DOHH2 (cell line): Measurements from ENCODE around the gene JPH2.

Source experiments
- H3F3A ChIP-seq: fragments of 200-600 bp; sonication (generic), shearing (Covaris generic); 2 replicates; pipeline ENCODE4 v1.6.0; 2016; ENCODE audit warnings: antibody characterized with exemption, mild to moderate bottlenecking; ENCODE audit not compliant: control insufficient read depth, insufficient read depth
- H3K27ac ChIP-seq: fragments of 200-600 bp; sonication (generic); 2 replicates; pipeline ENCODE4 v1.5.1; 2014; ENCODE audit warnings: low read depth, mild to moderate bottlenecking, low read length, moderate library complexity
- H3K27me3 ChIP-seq: fragments of 200-600 bp; sonication (generic); 2 replicates; pipeline ENCODE4 v1.6.1; 2014; ENCODE audit warnings: mild to moderate bottlenecking, low read length, mixed read lengths; ENCODE audit not compliant: control insufficient read depth
- H3K36me3 ChIP-seq: fragments of 200-600 bp; sonication (generic); 2 replicates; pipeline ENCODE4 v1.6.1; 2014; ENCODE audit warnings: mild to moderate bottlenecking, low read length, moderate library complexity, mixed read lengths; ENCODE audit not compliant: control insufficient read depth
- H3K4me1 ChIP-seq: fragments of 200-600 bp; sonication (generic); 2 replicates; pipeline ENCODE4 v1.6.1; 2014; ENCODE audit warnings: mild to moderate bottlenecking, low read length, mixed read lengths; ENCODE audit not compliant: control insufficient read depth
- H3K4me2 ChIP-seq: fragments of 200-600 bp; sonication (generic); 2 replicates; pipeline ENCODE4 v1.6.0; 2014; ENCODE audit warnings: mild to moderate bottlenecking, low read length, moderate library complexity
- H3K4me3 ChIP-seq: fragments of 200-600 bp; sonication (generic); 2 replicates; pipeline ENCODE4 v1.5.1; 2014; ENCODE audit warnings: mild to moderate bottlenecking, low read length, mixed read lengths
- H3K79me2 ChIP-seq: fragments of 200-600 bp; sonication (generic); 2 replicates; pipeline ENCODE4 v1.6.1; 2014; ENCODE audit warnings: mild to moderate bottlenecking, low read length, mixed read lengths; ENCODE audit not compliant: control insufficient read depth
- H3K9me2 ChIP-seq: fragments of 200-600 bp; sonication (generic); replicated peaks from 2 replicates; pipeline ENCODE4 v1.6.1; 2014; ENCODE audit warnings: mild to moderate bottlenecking, low read length, mixed read lengths; ENCODE audit not compliant: control insufficient read depth
- H3K9me3 ChIP-seq: fragments of 200-600 bp; sonication (generic); 2 replicates; pipeline ENCODE4 v1.6.1; 2014; ENCODE audit warnings: antibody characterized with exemption, low read length, mixed read lengths; ENCODE audit not compliant: control insufficient read depth, insufficient read depth
- H4K20me1 ChIP-seq: fragments of 200-600 bp; sonication (generic); 2 replicates; pipeline ENCODE4 v1.6.0; 2014; ENCODE audit warnings: low read depth, mild to moderate bottlenecking, antibody characterized with exemption, low read length, moderate library complexity; ENCODE audit not compliant: control insufficient read depth, insufficient read depth
- EZH2phosphoT487 ChIP-seq: fragments of 200-600 bp; sonication (generic); IDR thresholded peaks from 2 replicates; pipeline ENCODE4 v1.6.1; 2017; ENCODE audit warnings: borderline replicate concordance, mild to moderate bottlenecking, antibody characterized with exemption, low read length, moderate library complexity, mixed read lengths
- TF ChIP-seq, protein P1 (sequence below): fragments of 200-600 bp; sonication (generic); IDR thresholded peaks from one replicate; pipeline ENCODE4 v1.5.1; 2014; ENCODE audit warnings: antibody characterized with exemption, mild to moderate bottlenecking, low read depth, low read length; ENCODE audit not compliant: poor library complexity, severe bottlenecking

The JPH2 gene

DNA sequence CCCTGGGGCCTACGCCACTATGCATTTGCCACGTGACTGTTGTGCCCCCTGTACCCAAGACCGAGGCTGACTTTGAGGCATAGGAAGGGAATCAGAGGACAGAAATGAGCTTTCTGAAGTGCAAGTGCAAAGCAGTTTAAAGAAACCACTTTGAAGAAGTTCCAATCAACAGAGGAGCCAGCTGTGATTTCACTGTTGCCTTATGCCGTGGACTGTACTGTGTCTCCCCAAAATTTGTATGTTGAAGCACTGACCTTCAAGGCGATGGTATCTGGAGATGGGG lies 111.1 kb downstream of the JPH2 start:
- Histone ChIP-seq H3K4me2 (no peak overlapping the region), H3K9me3 (no peaks in the 10 kb centered on the region), H3F3A (no peaks in the 10 kb centered on the region), H3K4me1 (no peaks in the 10 kb centered on the region), H3K9me2 (no peaks in the 10 kb centered on the region), H3K79me2 (no peaks in the 10 kb centered on the region), H3K27me3 (no peaks in the 10 kb centered on the region), H3K27ac (no peak overlapping the region), H4K20me1 (no peaks in the 10 kb centered on the region), H3K4me3 (no peak overlapping the region), H3K36me3 (no peaks in the 10 kb centered on the region)
- no peak for TF ChIP-seq EZH2phosphoT487
- TF ChIP-seq, protein P1, sequence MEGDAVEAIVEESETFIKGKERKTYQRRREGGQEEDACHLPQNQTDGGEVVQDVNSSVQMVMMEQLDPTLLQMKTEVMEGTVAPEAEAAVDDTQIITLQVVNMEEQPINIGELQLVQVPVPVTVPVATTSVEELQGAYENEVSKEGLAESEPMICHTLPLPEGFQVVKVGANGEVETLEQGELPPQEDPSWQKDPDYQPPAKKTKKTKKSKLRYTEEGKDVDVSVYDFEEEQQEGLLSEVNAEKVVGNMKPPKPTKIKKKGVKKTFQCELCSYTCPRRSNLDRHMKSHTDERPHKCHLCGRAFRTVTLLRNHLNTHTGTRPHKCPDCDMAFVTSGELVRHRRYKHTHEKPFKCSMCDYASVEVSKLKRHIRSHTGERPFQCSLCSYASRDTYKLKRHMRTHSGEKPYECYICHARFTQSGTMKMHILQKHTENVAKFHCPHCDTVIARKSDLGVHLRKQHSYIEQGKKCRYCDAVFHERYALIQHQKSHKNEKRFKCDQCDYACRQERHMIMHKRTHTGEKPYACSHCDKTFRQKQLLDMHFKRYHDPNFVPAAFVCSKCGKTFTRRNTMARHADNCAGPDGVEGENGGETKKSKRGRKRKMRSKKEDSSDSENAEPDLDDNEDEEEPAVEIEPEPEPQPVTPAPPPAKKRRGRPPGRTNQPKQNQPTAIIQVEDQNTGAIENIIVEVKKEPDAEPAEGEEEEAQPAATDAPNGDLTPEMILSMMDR, result no peak

DNA sequence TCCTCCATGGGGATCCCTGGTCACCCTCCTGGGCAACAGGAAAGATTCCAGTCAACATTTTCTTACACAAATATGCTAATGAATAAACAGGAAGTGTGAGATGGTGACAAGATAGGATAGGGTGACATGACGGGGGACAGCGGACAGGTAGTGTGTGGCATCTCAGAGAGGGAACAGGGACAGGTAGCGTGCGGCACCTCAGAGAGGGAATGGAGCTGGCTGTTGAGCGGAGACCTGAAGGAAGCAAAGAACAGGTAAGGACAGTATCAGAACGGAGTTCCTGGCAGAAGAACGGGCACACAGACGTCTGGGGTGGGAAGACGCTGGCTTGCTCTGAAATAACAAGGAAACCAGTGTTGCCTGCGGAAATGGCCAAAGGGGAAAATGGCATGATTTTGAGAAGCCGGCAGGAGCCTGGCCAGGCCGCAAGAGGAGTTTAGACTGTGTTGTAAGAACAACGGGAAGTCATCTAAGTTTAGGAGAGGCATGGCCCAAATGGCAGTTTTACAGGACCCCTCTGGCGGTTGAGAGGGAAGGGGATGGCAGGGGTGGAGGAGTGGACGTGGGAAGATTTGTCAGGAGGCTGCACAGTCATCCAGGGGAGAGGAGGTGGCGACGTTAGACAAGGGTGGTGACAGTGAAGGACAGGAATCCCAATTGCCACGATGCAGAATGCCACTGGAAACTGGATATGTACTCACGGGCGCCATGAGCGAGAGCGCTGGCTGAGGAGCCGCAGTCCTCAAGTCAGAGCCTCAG lies 111.6 kb downstream of the JPH2 start:
- no peaks in the 10 kb centered on the region for H3K36me3 ChIP-seq
- no peaks in the 10 kb centered on the region for H4K20me1 ChIP-seq
- no peaks in the 10 kb centered on the region for H3K27me3 ChIP-seq
- H3K9me3 ChIP-seq, result no peaks in the 10 kb centered on the region
- H3F3A ChIP-seq, result no peaks in the 10 kb centered on the region
- TF ChIP-seq, protein P1, result no peak
- TF ChIP-seq EZH2phosphoT487, result no peak
- no peak overlapping the region for H3K4me3 ChIP-seq
- no peaks in the 10 kb centered on the region for H3K79me2 ChIP-seq
- no peak overlapping the region for H3K27ac ChIP-seq
- H3K4me2 ChIP-seq, result no peak overlapping the region
- no peaks in the 10 kb centered on the region for H3K4me1 ChIP-seq
- no peaks in the 10 kb centered on the region for H3K9me2 ChIP-seq

DNA sequence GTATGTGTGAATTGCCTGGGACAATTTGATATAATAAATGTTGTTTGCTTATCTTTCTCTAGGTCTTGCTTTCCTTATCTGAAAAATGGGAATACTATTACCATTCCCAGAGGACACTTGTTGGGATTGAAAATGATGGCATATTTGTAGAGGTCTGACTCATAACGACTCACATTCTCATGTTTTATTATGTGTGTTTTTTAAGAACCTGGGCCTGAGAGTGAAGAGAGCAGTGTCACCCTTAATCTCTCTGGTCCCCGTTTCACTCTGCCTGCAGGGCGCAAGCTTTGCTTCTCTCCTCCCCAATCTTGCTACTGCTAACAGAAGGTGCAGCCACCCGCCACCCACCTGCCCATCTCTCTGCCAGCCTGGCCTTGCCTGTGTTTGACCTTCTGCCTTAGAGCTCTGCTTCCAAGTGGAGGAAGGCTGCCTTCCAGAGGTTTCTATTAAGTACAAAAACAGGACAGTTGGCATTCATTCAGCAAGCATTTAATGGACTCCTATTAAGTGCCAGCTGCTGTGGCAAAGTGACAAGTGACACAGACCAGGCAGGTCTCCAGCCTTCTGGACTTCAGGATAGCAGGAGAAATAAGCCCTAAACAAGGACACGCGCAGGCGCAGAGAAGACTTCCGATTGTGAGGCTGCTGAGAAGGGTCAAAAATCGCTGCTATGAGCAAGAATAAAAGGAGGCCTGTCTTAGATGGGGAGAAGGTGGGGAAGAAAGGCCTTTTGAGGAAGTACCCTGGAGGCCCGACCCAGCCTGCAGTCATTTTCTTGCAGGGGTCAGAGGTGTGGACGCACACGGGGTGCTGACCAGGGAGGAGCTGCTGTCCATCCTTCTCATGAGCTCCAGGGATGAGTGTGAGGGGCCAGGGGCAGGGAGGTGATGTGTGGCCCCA lies 112.5 kb downstream of the JPH2 start:
- no peaks in the 10 kb centered on the region for H3K36me3 ChIP-seq
- H4K20me1 ChIP-seq, result no peaks in the 10 kb centered on the region
- H3K27me3 ChIP-seq, result no peaks in the 10 kb centered on the region; the same call in 1 of the 2 replicates
- no peaks in the 10 kb centered on the region for H3K79me2 ChIP-seq
- H3K4me1 ChIP-seq, result no peaks in the 10 kb centered on the region
- H3F3A ChIP-seq, result no peaks in the 10 kb centered on the region
- H3K4me2 ChIP-seq, result no peak overlapping the region
- no peaks in the 10 kb centered on the region for H3K9me3 ChIP-seq
- TF ChIP-seq EZH2phosphoT487, result no peak
- TF ChIP-seq, protein P1, result no peak
- H3K9me2 ChIP-seq, result no peaks in the 10 kb centered on the region
- no peak overlapping the region for H3K4me3 ChIP-seq
- no peak overlapping the region for H3K27ac ChIP-seq
